ENCODE data around the gene CHAC2. TPM values are rescaled to one million over a fixed set of nuclear protein-coding genes. Genes with fewer than 3 reads are reported as not detected.

CHAC2 gene
- 0.16 and 6.9 TPM in 2 replicates for total RNA-seq

GRCh38 chr2:53767405-53768241 is at the start of gene CHAC2:
CHAC2 (plus strand) TSS chr2:53767804; CDS start chr2:53767887, 83 bp downstream.

GRCh38 chr2:53786705-53787613 is 19.4 kb downstream of the CHAC2 start, which contains the start of the genes ASB3 and ERLEC1:
ASB3 (minus strand) TSS chr2:53786953; CDS start chr2:53765572, 21,381 bp downstream.
ERLEC1 (plus strand) TSS chr2:53787044; CDS start chr2:53787211, 167 bp downstream.

Other genes with a start within 250 kb of the CHAC2 start
- gene ASB3, start 19.1 kb downstream of the CHAC2 start, total RNA-seq = 14.6 and 21.2 TPM in 2 replicates
- 46.0 and 79.6 TPM in 2 replicates for gene ERLEC1, start 19.2 kb downstream of the CHAC2 start, total RNA-seq
- 0.52 and 2.1 TPM in 2 replicates for gene GPR75, start 92.2 kb downstream of the CHAC2 start, total RNA-seq
- gene PSME4, start 203.2 kb downstream of the CHAC2 start, total RNA-seq = 26.8 and 33.0 TPM in 2 replicates